GM12892 (cell line): ENCODE measurements around the gene LRP2. TPM values are rescaled to one million over a fixed set of nuclear protein-coding genes. Genes with fewer than 3 reads are reported as not detected.
"Not testable (repeated sequence)": the region's sequence is repeated elsewhere in the genome, so short reads cannot be mapped to it uniquely, and the experiment has no call there.

Experiments used
- DNase-seq: peaks from one replicate; pipeline ENCODE4 v3.0.0; 2011; ENCODE audit not compliant: insufficient read length
- FAIRE-seq: peaks from 2 replicates; lab custom pipeline; 2011; peaks lifted over from hg19 to GRCh38; lab: Jason Lieb, UNC
- POLR2A ChIP-seq: IDR thresholded peaks from 2 replicates; pipeline ENCODE4 v1.6.1; 2011; ENCODE audit warnings: low read depth, low read length, control low read depth
- POLR2AphosphoS5 ChIP-seq: IDR thresholded peaks from 2 replicates; pipeline ENCODE4 v1.6.1; 2011; ENCODE audit warnings: low read depth, low read length, control low read depth
- TAF1 ChIP-seq: IDR thresholded peaks from 2 replicates; pipeline ENCODE4 v1.6.1; 2011; ENCODE audit warnings: low read depth, mild to moderate bottlenecking, control low read depth, low read length, borderline replicate concordance
- polyA plus RNA-seq: library from polyadenylated mRNA; unstranded; fragments of >200 nt; gene quantifications from one replicate; pipeline ENCODE4 v1.2.1, GENCODE V29; 2012; ENCODE audit warnings: missing spikeins, inconsistent platforms; ENCODE audit not compliant: missing spikeins

LRP2 gene
- not detected for polyA plus RNA-seq

DNA sequence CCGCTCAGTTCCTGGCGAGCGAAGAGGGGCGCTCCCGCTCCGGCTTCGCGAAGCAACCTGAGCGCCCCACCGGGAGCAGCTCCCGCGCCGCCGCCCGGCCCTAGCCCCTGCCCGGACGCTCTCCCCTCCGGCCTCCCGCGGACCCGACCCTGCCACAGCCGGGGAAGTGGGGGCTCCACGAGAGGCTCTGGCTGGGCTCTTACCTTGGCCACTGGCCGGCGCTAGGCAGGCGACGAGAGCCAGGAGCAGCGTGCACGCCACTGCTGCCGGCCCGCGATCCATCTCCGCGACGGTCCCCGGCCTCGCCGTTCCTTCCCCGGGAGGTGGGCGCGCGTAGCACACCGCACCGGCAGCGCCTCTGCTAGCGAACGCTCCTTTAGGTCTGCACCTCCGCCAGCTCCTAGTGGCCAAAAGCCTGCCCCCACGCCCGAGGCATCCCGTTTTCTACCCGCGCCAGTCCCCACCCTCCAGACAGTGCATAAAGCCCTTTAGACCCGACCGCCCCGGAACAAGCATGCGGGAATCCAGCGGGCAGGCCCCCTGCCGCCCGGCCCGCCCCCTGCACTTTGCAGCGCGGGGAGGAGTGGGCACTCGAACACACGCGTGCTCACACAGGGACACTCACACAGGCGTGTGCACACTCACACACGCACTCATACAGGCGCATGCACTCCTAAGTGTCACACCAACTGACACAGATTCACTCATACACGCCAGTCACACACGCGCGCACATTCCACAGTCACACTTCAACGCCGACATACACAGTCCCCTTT is at the start of gene LRP2:
Gene LRP2 (minus strand): TSS at position 417 of the 776 bp plus-strand sequence. CDS start 135 bp downstream, at position 282.
- no peak for FAIRE-seq
- TF ChIP-seq POLR2AphosphoS5 (no peak), POLR2A (no peak), TAF1 (no peak)
- no peak for DNase-seq

DNA sequence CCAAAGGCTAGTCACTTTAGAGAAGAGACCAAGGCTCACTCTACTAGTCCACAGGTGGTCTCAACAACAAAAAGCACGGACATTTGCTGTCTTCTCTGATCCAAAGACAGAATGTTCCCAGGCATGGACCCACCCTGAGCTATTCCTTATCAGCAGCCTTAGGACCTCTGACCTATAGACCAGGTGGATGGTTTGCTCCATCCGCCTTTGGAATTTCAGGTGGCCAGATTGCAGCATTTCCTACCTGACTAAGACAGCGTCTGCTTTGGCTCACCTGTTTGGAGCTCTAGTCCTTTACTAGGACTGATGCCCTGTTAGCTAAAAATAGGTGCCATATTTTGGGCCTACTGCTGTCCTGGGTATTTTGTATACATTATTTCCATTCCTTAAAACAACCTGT is 44.6 kb upstream of the LRP2 start:
- DNase-seq, result no peak
- TF ChIP-seq POLR2AphosphoS5, result no peak
- no peak for FAIRE-seq

DNA sequence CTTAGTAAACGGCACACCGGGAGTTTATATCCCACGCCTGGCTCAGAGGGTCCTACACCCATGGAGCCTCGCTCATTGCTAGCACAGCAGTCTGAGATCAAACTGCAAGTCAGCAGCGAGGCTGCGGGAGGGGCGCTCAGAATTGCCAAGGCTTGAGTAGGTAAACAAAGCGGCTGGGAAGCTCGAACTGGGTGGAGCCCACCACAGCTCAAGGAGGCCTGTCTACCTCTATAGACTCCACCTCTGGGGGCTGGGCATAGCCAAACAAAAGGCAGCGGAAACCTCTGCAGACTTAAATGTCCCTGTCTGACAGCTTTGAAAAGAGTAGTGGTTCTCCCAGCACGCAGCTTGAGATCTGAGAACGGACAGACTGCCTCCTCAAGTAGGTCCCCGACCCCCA is 37.2 kb upstream of the LRP2 start:
- not testable (repeated sequence) for FAIRE-seq

DNA sequence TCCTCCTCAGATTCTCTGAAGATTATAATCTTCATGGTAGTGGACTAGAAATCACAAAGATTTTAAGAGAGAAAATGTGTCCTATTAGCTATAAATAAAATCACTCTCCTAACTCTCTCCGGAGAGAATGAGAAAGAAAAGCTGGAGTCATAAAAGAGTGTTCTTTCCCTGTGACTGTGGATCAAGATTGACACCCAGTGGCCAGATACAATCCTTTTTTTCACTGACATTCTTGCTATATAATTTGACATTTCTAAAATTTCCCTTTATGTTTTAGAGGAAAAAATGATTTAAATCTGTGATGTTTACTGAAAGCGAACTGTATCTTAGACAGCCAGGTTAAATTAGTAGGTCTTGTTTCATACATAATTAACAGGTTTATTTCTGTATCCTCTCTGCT is 35.4 kb upstream of the LRP2 start:
- no peak for FAIRE-seq
- no peak for DNase-seq
- no peak for TF ChIP-seq POLR2AphosphoS5
- no peak for TF ChIP-seq TAF1
- TF ChIP-seq POLR2A, result no peak

More for the DNA sequence above, 37.2 kb upstream of the LRP2 start:
- not testable (repeated sequence) for DNase-seq

DNA sequence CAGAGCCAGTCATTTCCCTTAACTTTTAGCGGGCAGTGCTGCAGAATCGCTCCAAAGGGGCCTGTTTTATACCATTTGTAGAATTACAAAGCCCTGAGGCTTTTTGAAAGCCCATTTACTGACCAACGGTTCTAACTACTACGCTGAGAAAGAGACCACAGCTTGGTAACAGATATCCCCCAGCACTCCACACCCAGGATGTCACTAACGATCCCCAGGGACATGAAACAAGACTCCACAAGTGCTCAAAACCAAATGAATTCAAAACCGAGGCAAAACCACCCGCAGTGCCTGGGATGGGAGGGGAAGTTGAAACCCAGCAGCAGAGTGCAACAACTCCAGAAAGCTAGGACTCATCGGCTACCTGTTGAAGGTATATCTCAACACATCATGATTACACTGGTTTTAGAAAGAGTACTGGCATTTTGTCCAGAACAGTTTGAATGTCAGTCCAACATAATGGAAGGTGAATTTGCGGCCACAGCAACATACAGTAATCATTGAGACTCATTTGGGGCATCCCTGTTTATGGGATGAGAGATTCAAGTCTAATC is 33.6 kb upstream of the LRP2 start:
- DNase-seq (no peak), FAIRE-seq (peak; percentile 48)
- no peak for TF ChIP-seq POLR2A
- no peak for TF ChIP-seq POLR2AphosphoS5
- no peak for TF ChIP-seq TAF1

DNA sequence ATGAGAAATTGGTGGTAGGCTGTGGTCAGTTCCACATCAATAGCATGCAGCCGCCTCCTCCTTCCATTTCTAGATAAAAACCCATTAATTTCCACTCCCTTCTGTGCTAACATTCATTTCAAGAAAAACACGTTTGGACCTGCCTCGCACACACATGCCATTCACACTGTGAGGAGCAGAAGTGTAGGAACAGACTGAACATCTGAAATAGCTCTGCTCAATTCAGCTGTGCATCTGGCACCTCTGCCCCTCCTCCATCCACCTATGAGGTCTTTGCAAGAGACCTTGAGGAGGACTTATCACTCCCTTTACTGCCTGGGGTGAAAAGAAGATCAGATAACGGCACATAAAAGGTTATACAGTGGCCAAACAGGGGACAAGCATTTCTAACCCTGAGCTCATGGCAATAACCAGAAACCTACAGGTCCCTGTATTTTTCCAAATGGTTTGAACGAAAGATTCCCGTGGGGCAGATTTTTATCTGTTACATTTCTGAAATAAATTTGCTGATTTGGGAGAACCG is 30.8 kb upstream of the LRP2 start:
- TF ChIP-seq TAF1, result no peak
- TF ChIP-seq POLR2AphosphoS5, result no peak
- no peak for TF ChIP-seq POLR2A
- FAIRE-seq (no peak), DNase-seq (no peak)

DNA sequence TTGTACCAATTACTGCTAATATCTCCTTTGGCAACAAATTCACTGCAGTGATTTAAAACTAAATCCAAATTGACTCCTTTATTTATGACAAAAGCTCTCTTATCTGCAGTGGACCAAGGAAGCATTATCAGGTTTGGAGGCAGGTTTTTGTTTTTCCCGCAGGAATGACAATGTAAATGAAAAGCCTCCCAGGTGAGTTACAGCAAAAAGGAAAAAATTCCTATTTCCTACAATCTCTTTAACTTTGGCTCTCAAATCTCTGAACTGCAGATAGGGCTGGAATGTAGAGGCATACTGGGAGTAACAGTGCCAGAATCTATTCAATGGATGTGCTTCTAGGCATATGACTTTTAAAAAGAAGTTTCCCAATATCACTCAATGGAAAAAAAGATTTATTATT is 28.9 kb upstream of the LRP2 start:
- DNase-seq, result no peak
- no peak for FAIRE-seq
- no peak for TF ChIP-seq TAF1
- TF ChIP-seq POLR2AphosphoS5, result no peak
- no peak for TF ChIP-seq POLR2A

DNA sequence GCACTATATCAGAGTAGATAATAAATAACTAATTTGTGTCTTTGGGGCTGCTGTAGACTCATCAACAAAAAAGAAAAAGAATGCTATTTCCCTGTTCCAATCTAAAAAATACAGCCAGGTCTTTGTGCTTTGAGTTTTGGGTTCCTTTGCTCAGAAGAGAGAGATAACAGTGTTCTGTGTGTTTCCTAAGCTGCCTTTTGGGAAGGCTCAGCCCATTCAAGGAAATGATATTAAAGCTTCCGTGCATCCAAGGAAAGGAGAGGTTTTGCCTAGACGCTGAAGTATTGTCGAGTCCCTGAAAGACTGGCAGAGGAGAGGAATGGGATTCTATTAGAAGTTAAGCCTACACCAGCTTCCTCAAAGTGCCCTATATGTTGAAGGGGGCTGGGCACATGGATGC is 25.8 kb upstream of the LRP2 start:
- FAIRE-seq, result no peak
- TF ChIP-seq TAF1, result no peak
- no peak for TF ChIP-seq POLR2A
- TF ChIP-seq POLR2AphosphoS5, result no peak
- no peak for DNase-seq

DNA sequence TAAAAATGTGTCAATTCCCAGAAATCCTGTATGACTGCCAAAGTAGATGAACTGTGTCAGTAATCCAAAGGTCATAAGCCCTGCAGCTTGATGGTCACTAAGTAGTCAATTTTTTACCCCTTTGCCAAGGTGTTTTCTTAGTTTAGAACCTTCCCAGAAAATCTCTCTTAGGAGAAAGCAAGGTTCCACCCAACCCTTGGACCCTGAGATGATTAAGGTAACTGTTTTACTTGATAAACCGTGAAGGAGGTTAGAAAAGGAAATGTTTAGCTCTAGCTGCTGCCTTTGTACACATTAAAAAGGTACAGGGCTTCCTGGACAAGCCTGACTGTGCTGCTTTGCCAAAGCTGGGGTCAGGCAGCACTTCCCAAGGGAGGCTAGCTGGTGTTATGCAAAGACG is 24.4 kb upstream of the LRP2 start:
- DNase-seq, result no peak
- no peak for TF ChIP-seq POLR2A
- TF ChIP-seq POLR2AphosphoS5, result no peak
- TF ChIP-seq TAF1, result no peak
- no peak for FAIRE-seq

DNA sequence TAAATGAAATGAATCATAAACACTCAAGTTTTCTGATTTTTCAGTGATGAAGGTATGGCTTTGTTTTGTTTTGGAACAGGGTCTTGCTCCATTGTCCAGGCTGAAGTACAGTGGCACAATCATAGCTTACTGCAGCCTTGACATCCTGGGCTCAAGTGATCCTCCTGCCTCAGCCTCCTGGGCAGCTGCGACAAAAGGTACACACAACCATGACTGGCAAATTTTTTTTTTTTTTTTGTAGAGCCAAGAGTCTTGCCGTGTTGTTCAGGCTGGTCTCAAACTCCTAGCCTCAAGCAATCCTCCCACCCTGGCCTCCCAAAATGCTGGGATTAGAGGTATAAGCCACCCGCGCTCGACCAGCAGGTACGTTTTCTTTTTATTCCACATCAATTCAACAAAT is 22.5 kb upstream of the LRP2 start:
- DNase-seq, result no peak
- FAIRE-seq, result no peak
- TF ChIP-seq POLR2A (no peak), TAF1 (no peak), POLR2AphosphoS5 (no peak)

DNA sequence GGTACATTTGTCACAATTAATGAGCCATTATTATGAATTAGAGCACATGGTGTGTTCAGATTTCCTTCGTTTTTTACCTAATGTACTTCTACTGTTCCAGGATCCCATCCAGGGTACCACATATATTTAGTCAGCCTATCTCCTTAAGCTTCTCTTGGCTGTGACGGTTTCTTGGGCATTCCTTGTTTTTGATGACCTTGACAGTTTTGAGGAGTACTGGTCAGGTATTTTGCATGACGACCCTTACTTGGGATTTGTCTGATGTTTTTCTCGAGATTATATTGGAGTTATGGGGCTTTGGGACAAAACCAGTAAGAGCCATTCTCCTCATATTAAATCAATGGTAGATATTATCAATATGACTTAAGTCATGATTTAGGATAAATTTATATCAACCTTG is 10.2 kb upstream of the LRP2 start:
- no peak for DNase-seq
- no peak for TF ChIP-seq TAF1
- TF ChIP-seq POLR2A, result no peak
- no peak for TF ChIP-seq POLR2AphosphoS5
- FAIRE-seq, result no peak

DNA sequence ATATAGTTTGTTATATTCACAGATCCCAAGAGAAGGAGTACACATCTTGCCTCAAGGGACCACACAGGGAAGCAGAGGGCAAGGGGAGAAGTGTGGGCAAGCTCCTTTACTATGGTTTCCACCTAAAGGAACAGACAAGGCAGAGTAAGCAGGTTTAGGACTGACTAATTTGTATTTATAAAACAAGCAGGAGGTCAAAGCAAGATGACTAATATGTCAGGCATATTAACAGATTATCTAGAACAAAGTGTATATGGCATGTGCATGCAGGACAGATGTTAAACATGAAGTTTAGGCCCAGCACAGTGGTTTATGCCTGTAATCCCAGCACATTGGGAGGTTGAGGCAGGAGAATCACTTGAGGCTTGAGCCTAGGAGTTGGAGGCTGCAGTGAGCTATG is 3.7 kb upstream of the LRP2 start:
- TF ChIP-seq TAF1 (no peak), POLR2AphosphoS5 (no peak), POLR2A (no peak)
- FAIRE-seq (no peak), DNase-seq (no peak)
